Kidney (tissue), 14 donors: ENCODE measurements around the gene CACTIN. TPM values are rescaled to one million over a fixed set of nuclear protein-coding genes. Genes with fewer than 3 reads are reported as not detected.
"Not testable (repeated sequence)": the region's sequence is repeated elsewhere in the genome, so short reads cannot be mapped to it uniquely, and the experiment has no call there.

Source experiments
- DNase-seq, 5 donors: peaks; one replicate each; pipeline ENCODE4 v3.0.0-alpha.2; 2013 to 2020
- FAIRE-seq: peaks from 2 replicates; lab custom pipeline; 2012; peaks lifted over from hg19 to GRCh38; lab: Jason Lieb, UNC
- H3K27ac ChIP-seq, 2 donors: one replicate each; pipeline ENCODE4 v1.7.0; 2013; ENCODE audit warnings: low read depth in 2 of 2, low read length in 2 of 2, inconsistent platforms in 1 of 2
- H3K27me3 ChIP-seq: one replicate; pipeline ENCODE4 v1.7.1; 2013; ENCODE audit warnings: low read length, inconsistent platforms; ENCODE audit not compliant: control insufficient read depth, insufficient read depth
- H3K36me3 ChIP-seq, 3 donors: one replicate each; pipeline versions ENCODE4 v1.7.0 to v1.7.1; 2013; ENCODE audit warnings: low read length in 3 of 3, control low read depth in 1 of 3, inconsistent platforms in 1 of 3; ENCODE audit not compliant: insufficient read depth in 3 of 3, control insufficient read depth in 2 of 3
- H3K4me1 ChIP-seq, 3 donors: one replicate each; pipeline versions ENCODE4 v1.7.0 to v1.7.1; 2013; ENCODE audit warnings: low read length in 3 of 3, inconsistent platforms in 1 of 3, low read depth in 1 of 3; ENCODE audit not compliant: control insufficient read depth in 2 of 3, insufficient read depth in 2 of 3
- H3K4me3 ChIP-seq, 3 donors: one replicate each; pipeline versions ENCODE4 v1.7.0 to v1.8.1; 2013; ENCODE audit warnings: low read length in 3 of 3, control low read depth in 1 of 3, inconsistent platforms in 1 of 3
- H3K9ac ChIP-seq, 3 donors: one replicate each; pipeline versions ENCODE4 v1.7.0 to v1.7.1; 2013; ENCODE audit warnings: low read length in 3 of 3, control low read depth in 1 of 3, inconsistent platforms in 1 of 3
- H3K9me3 ChIP-seq, 3 donors: one replicate each; pipeline versions ENCODE4 v1.7.0 to v1.7.1; 2013; ENCODE audit warnings: low read length in 3 of 3, control low read depth in 1 of 3, inconsistent platforms in 1 of 3; ENCODE audit not compliant: control insufficient read depth in 2 of 3, insufficient read depth in 1 of 3
- CTCF ChIP-seq: IDR thresholded peaks from 3 replicates; pipeline ENCODE4 v1.5.1; 2012; ENCODE audit warnings: mild to moderate bottlenecking, moderate library complexity, borderline replicate concordance; ENCODE audit not compliant: insufficient read depth; ENCODE audit errors: extremely low read depth
- intact Hi-C: fragments of 100-400 bp; cut with DNase I; formaldehyde crosslinking; loops from one replicate; pipeline ENCODE4 v1.11.1; 2022
- polyA plus RNA-seq: library from polyadenylated mRNA; stranded (reverse); fragments of 350-450 nt; fragmentation: Illumina TruSeq; extraction: RNeasy Lipid Tissue Mini Kit (QIAGEN cat#74804); gene quantifications from one replicate; pipeline ENCODE4 v1.2.3, GENCODE V29; 2014; ENCODE audit warnings: low read depth, low replicate concordance; ENCODE audit not compliant: insufficient read depth
- total RNA-seq: library from RNA; stranded (reverse); fragmentation: NEBNext Ultra II Directional; extraction: Animal tissue kit (Norgen Biotek cat#: 25700); gene quantifications from one replicate; pipeline ENCODE4 v1.2.1, GENCODE V29; 2021
- donor health status: control.
- donor health status: control.
- donor health status: control.
- donor health status: control.
- donor health status: control.
- donor health status: DM: yes; HTN: yes; CAD: no.
- donor health status: Normal renal cell carcinoma (clear cell type).

The CACTIN gene
- total and polyA plus RNA-seq, 2 donors from 2014 or later: 11.6 to 23.9 TPM

DNA sequence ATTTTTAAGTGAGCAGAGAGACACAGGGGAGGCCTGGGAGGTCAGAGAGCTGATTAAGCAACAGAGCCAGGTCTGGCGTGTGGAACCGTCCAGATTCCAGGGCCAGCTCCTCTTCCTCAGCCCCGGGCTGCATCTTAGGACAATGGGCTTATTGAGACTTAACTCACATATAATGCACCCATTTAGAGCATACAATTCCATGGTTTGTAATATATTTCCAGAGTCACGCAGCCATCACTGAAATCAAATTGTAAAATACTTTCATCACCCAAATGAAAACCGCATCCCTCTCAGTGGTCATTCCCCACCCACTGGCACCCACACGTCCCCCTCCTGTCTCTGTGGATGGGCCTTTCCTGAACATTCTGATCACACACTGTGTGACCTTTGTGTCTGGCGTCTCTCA lies 56.0 kb downstream of the CACTIN start:
- Histone ChIP-seq H3K36me3 (peaks cover 0 to 2% (median 0%) of the 10 kb centered on the region in 3 donors), H3K4me1 (peaks cover 0 to 4% (median 3%) of the 10 kb centered on the region in 3 donors), H3K4me3 (no peak overlapping the region), H3K9ac (no peak overlapping the region), H3K27ac (no peak overlapping the region), H3K27me3 (no peaks in the 10 kb centered on the region), H3K9me3 (no peaks in the 10 kb centered on the region)
- TF ChIP-seq CTCF: no peak
- DNase-seq (no peak), FAIRE-seq (no peak)
- intact Hi-C loops: no loop called here

DNA sequence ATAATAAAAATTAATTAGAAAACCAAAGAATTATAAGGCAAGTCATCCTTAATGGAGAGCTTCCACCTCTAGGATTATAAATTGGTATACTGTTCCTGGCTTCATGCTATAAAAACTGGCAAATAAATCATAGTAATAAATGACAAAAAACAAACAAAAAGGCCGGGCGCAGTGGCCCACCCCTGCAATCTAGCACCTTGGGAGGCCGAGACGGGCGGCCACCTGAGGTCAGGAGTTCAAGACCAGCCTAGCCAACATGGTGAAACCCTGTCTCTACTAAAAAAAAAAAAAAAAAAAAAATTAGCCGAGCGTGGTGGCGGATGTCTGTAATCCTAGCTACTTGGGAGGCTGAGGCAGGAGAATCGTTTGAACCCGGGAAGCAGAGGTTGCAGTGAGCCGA lies 56.5 kb downstream of the CACTIN start:
- H3K4me1 ChIP-seq, H3K36me3 ChIP-seq, H3K27ac ChIP-seq, DNase-seq, intact Hi-C loops, FAIRE-seq, H3K4me3 ChIP-seq, H3K27me3 ChIP-seq, H3K9ac ChIP-seq, H3K9me3 ChIP-seq: not testable (repeated sequence)

DNA sequence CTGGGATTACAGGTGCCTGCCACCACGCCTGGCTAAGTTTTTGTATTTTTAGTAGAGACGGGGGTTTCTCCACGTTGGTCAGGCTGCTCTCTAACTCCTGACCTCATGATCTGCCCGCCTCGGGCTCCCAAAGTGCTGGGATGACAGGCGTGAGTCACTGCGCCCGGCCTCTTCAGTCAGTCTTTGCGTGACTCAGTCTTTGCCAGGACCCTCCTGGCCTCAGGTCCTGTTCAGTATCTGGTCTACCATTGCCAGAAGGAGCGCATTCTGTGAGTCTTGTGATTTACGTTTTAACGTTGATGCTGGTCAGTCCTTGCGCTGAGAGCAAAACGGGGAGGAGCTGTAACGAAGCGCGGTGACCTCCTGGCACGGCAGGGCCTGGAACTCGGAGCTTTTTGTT lies 61.5 kb downstream of the CACTIN start:
- Histone ChIP-seq H3K4me1 (no peaks in the 10 kb centered on the region), H3K9ac (no peak overlapping the region), H3K4me3 (no peak overlapping the region), H3K27ac (no peak overlapping the region), H3K9me3 (no peaks in the 10 kb centered on the region), H3K36me3 (no peaks in the 10 kb centered on the region), H3K27me3 (no peaks in the 10 kb centered on the region)
- no peak for FAIRE-seq
- intact Hi-C loops: no loop called here
- no peak for TF ChIP-seq CTCF
- peak in 1 of 5 donors; percentile 25 for DNase-seq

GRCh38 chr19:3563709-3564524 lies 62.7 kb downstream of the CACTIN start:
- Histone ChIP-seq H3K4me1 (no peaks in the 10 kb centered on the region), H3K9ac (no peak overlapping the region), H3K27me3 (no peaks in the 10 kb centered on the region), H3K9me3 (no peaks in the 10 kb centered on the region), H3K4me3 (no peak overlapping the region), H3K36me3 (no peaks in the 10 kb centered on the region), H3K27ac (no peak overlapping the region)
- intact Hi-C loops: no loop called here
- FAIRE-seq (no peak), DNase-seq (no peak)
- no peak for TF ChIP-seq CTCF

Other genes with a start within 250 kb of the CACTIN start
- 49.8 TPM for gene SMIM24, start 146.3 kb downstream of the CACTIN start, total RNA-seq
- 1,108 TPM for gene SMIM24, start 146.3 kb downstream of the CACTIN start, polyA plus RNA-seq
- gene SMIM44, start 143.3 kb downstream of the CACTIN start, total RNA-seq: not detected
- gene SMIM44, start 143.3 kb downstream of the CACTIN start, polyA plus RNA-seq: not detected
- gene DOHH, start 126.1 kb downstream of the CACTIN start, total RNA-seq: 12.2 TPM
- 20.2 TPM for gene DOHH, start 126.1 kb downstream of the CACTIN start, polyA plus RNA-seq
- 48.0 TPM for gene FZR1, start 120.5 kb downstream of the CACTIN start, total RNA-seq
- 28.4 TPM for gene FZR1, start 120.5 kb downstream of the CACTIN start, polyA plus RNA-seq
- 9.2 TPM for gene TEKTIP1, start 87.6 kb downstream of the CACTIN start, total RNA-seq
- 1.2 TPM for gene TEKTIP1, start 87.6 kb downstream of the CACTIN start, polyA plus RNA-seq
- gene MFSD12, start 69.2 kb downstream of the CACTIN start, total RNA-seq: 124 TPM
- 113 TPM for gene MFSD12, start 69.2 kb downstream of the CACTIN start, polyA plus RNA-seq
- 69.7 TPM for gene HMG20B, start 53.8 kb downstream of the CACTIN start, total RNA-seq
- 82.6 TPM for gene HMG20B, start 53.8 kb downstream of the CACTIN start, polyA plus RNA-seq
- gene GIPC3, start 41.3 kb downstream of the CACTIN start, total RNA-seq: 2.1 TPM
- gene GIPC3, start 41.3 kb downstream of the CACTIN start, polyA plus RNA-seq: 2.1 TPM
- 6.7 TPM for gene TBXA2R, start 19.9 kb downstream of the CACTIN start, total RNA-seq
- gene TBXA2R, start 19.9 kb downstream of the CACTIN start, polyA plus RNA-seq: 8.8 TPM
- gene PIP5K1C, start 73.7 kb upstream of the CACTIN start, total RNA-seq: 35.6 TPM
- 11.2 TPM for gene PIP5K1C, start 73.7 kb upstream of the CACTIN start, polyA plus RNA-seq
- gene TJP3, start 81.6 kb upstream of the CACTIN start, total RNA-seq: 26.5 TPM
- gene TJP3, start 81.6 kb upstream of the CACTIN start, polyA plus RNA-seq: 32.5 TPM
- 27.5 TPM for gene APBA3, start 134.9 kb upstream of the CACTIN start, total RNA-seq
- gene APBA3, start 134.9 kb upstream of the CACTIN start, polyA plus RNA-seq: 17.1 TPM
- 57.6 TPM for gene MRPL54, start 135.9 kb upstream of the CACTIN start, total RNA-seq
- 151 TPM for gene MRPL54, start 135.9 kb upstream of the CACTIN start, polyA plus RNA-seq
- not detected for gene RAX2, start 145.4 kb upstream of the CACTIN start, total RNA-seq
- not detected for gene RAX2, start 145.4 kb upstream of the CACTIN start, polyA plus RNA-seq
- gene MATK, start 159.6 kb upstream of the CACTIN start, total RNA-seq: 2.7 TPM
- 4.2 TPM for gene MATK, start 159.6 kb upstream of the CACTIN start, polyA plus RNA-seq
- gene ZFR2, start 242.2 kb upstream of the CACTIN start, total RNA-seq: 0.22 TPM
- not detected for gene ZFR2, start 242.2 kb upstream of the CACTIN start, polyA plus RNA-seq